Activated CD8-positive, alpha-beta memory T cell treated with anti-CD3 and anti-CD28 coated beads, Interleukin-2, amount 50 U/mL, for 48 hours (primary cell): ENCODE data around the gene ANKS3.

Experiments
- DNase-seq: peaks from one replicate; pipeline ENCODE4 v3.0.0-alpha.2; 2020

ANKS3 gene

GRCh38 chr16:4682616-4683254, 51.3 kb downstream of the ANKS3 start:
- peak; percentile 76 for DNase-seq

- DNase-seq = no peak
Measured at GRCh38 chr16:4682084-4682591, 51.9 kb downstream of the ANKS3 start.

GRCh38 chr16:4681471-4682083, 52.5 kb downstream of the ANKS3 start:
- no peak for DNase-seq

DNA sequence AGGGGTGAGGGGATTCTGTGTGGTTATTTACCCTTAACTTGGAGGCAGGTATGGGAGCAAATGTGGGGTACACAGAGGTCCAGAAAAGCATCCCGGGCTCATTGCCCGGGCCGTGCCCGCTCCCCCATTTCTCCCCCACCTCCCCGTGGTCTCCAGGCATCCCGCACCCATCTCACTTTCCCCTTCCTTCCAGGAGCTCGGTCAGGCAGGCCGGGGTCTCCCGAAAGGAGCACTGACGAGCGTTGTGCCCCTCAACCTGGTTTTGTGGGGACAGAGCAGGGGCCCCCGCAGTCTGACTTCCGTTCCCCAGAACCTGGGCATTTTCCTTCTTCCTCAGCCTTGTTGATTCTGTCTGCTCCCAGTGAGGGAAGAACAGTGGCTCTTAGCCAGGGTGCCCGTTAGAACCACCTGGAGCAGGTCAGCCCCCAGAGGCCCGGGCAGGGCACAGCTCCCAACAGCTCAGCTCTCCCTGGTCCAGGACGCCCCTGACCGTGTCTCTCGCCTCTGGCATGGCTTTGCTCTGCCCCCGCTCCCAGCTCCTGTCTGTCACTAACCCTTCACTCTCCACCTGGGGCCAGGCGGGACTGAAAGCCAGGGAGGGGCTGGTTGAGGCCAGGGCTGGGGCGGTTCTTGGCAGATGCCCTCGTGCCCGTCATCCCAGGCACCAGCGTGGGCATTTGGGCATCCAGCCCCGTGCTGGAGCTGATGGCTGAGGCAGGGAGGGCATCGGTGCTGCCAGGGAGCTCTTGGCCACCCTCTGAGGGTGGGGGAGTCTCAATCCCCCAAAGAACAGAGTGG, 53.2 kb downstream of the ANKS3 start:
- no peak for DNase-seq

GRCh38 chr16:4679850-4680636, 54.0 kb downstream of the ANKS3 start:
- DNase-seq = no peak

DNA sequence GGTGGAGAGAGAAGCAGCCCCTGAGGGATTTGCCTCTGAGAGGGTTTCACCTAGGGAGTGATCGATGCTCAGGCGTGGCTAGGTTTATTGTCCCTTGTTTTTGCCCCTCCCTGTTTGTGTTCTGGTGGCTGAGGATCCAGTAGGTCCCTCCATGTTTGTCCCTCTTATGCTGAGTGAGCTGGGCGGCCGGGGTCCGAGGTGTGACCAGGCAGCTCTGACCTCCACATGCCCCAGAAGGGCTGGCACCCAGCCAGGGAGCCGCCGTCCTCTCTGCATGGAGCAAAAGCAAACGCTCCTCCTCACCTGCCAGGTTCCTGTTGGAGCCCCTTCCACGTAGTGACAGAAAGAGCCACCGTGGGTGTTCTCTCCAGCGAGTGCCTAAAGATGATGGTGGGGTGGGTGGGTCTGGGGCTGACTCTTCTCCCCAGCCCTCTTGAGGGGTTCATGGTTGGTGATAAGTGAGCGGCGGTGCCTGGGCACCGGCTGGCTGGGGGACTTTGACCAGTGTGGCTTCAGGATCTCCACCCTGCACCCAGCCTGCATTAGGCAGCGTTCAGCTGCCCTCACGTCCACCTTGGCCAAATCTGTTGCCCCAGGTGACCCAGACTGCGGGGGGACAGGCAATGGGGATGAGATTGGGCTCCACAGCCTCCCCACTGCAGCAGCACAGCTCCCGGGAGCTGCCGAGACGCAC, 54.8 kb downstream of the ANKS3 start:
- DNase-seq = no peak

DNA sequence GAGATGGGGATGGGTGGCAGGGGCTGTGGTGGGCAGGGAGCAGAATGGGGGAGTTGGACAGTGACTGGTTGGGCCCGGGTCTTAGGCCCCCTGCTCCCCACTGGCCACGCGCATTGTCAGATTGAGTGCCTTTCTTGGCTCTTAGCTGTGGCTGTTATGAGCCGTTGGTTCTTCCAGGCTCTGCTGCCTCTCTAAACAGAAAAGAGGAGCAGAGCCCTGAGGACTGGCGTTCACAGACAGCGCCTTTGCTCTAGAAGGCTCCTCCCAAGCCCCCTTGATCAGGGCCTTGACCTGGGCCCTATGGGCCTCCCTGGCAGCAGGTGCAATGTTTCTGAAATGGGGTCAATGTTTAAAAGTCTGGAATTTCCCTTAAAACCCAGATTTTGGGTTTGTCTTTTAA, 55.5 kb downstream of the ANKS3 start:
- DNase-seq = no peak

DNA sequence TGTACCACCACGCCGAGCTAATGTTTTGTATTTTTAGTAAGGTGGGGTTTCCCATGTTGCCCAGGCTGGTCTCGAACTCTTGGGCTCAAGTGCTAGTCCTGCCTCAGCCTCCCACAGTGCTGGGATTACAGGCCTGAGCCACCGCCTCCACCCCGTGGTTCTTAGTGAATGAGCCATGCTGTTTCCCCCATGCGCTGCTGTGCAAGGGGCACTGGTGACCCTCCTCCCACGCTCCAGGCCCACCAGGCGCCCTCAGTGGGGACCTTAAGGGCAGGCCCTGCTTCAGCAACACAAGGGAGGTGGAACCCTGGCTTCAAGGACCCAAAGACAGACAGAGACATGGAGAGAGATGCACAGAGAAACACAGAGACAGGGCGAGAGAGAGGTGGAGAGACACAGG, 56.1 kb downstream of the ANKS3 start:
- no peak for DNase-seq

GRCh38 chr16:4677390-4677789, 56.7 kb downstream of the ANKS3 start:
- no peak for DNase-seq

- no peak for DNase-seq
Measured at GRCh38 chr16:4676831-4677230, 57.2 kb downstream of the ANKS3 start.

DNA sequence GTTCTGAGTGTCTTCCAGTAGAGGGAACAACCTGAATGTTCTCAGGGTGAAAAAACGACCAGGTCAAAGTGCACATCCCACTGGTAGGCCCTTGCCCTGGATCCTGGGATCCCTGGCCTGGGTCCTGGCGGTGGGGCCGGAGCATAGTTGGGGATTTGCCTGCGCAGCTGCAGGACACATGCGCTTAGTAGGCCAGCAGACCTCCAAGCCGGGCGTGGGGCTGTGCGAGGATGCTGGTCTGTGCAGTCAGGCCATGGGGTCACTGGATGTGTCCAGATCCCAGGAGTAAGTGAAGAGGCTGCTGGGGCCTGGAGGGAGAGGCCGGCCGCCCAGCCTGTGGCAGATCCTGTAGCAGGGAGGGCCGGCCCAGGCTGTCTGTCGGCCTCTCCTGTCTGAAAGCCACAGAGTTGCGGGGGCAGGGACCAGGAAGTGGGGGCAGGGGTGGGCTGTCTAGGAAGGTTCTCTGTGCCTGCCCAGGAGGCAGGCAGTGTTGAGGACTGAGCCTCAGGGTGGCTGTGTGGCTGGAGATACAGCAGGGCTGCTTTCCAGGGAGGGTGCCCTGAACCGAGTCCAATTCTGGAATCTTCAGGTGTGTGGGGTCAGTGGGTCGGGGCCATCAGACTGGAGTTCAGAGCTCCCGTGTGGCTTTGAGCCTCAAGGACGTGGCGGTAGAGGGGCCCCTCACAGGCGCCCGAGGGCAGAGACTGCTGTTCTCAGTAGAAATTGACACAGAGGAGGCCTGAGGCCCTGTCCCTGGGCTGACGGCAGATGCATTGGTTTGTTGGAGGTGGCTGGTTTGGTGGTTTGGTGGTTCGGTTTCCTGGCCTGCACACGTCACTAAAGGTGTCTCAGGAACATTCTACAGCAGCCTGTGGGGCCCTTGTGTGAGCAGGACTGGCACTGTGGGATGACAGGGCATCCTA, 57.9 kb downstream of the ANKS3 start:
- DNase-seq = peak; percentile 86

GRCh38 chr16:4674926-4675530, 59.0 kb downstream of the ANKS3 start:
- no peak for DNase-seq

- no peak for DNase-seq
Measured at GRCh38 chr16:4673387-4674046, 60.6 kb downstream of the ANKS3 start.

DNA sequence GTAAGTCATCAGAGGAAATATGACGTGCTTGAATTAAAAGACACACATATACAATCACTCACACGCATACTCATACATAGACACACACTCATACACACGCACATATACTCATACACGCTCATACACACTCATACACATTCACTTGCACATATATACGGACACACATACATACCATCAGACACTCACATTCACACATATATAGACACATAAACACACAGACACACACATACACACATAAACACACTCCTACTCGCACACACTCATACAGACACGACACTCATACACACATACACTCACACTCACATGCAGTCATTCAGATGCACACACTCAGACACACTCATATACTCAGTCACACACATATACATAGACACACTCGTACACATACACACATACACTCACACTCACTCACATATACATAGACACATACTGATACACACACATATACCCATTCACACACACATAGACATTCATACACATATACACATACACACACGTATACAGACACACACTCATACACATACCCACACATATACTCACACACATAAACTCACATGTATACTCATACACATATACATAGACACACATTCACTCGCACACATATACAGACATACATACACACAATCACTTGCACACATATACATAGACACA, 65.6 kb downstream of the ANKS3 start:
- no peak for DNase-seq

- DNase-seq = no peak
Measured at GRCh38 chr16:4667203-4667963, 66.7 kb downstream of the ANKS3 start.

DNA sequence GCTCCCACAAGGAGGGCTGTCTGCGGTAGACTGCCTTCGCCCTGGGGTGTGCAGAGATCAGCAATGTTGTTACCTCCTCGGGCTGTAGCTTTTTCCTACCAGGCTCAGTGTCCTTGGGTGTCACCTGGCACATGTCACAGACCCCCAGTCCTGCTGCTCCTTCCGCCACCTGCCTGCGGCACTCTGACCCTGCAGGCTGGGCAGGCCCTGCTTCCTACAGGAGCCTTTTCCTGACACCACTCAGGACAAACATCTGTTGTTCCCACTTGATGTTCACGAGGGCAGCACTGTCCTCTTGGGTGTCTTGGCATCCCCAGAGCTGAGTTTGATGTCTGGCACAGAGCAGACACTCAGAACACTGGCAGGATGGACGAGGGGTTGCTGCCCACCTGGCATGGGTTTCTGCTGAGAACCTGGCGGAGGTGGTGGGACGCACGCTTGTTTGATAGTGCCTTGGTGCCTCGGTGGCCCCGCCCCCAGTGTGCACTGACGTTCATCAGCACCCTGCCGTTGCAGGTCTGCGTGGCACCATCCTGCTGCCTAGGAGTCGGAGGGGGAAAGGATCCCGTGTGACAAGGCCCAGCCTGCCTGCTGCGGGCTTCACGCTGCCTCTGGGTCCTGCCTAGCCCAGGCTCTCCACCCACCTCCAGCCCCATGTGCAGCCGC, 67.4 kb downstream of the ANKS3 start:
- DNase-seq = no peak

GRCh38 chr16:4664538-4665418, 69.3 kb downstream of the ANKS3 start:
- peak; percentile 77 for DNase-seq
